Measurements from ENCODE around the gene NEK10. TPM values are rescaled to one million over a fixed set of nuclear protein-coding genes. Genes with fewer than 3 reads are reported as not detected.

Gene NEK10
- total RNA-seq, 1 experiment from 2014 or later = 0.66 TPM

GRCh38 chr3:27133060-27133459 is 236.1 kb downstream of the NEK10 start:
- Histone ChIP-seq H3K27ac (ENCODE audit: insufficient read length, low read depth, low read length) (no peak overlapping the region), H3K79me2 (ENCODE audit: insufficient read depth, low read length) (no peaks in the 10 kb centered on the region), H3K23ac (ENCODE audit: insufficient read length, low read depth, low read length) (no peak overlapping the region), H3K4ac (ENCODE audit: low read depth, low read length) (no peak overlapping the region), H2BK12ac (ENCODE audit: insufficient read length, low read depth, low read length) (no peak overlapping the region), H4K8ac (replicated peaks; ENCODE audit: insufficient read length, low read depth, low read length) (no peak overlapping the region), H2BK120ac (ENCODE audit: low read depth, low read length, poor library complexity, severe bottlenecking) (no peak overlapping the region), H4K20me1 (ENCODE audit: control insufficient read depth, insufficient read depth, insufficient read length) (no peaks in the 10 kb centered on the region), H3K56ac (ENCODE audit: insufficient read length, low read depth, low read length) (no peak overlapping the region), H3K4me2 (ENCODE audit: insufficient read depth, insufficient read length, low read length) (no peak overlapping the region), H3K4me1 (ENCODE audit: insufficient read depth, low read length) (no peaks in the 10 kb centered on the region), H3K79me1 (ENCODE audit: insufficient read depth, low read depth, low read length, poor library complexity, severe bottlenecking) (no peaks in the 10 kb centered on the region), H3K9ac (ENCODE audit: extremely low read depth, insufficient read length, low read length) (no peak overlapping the region), H2BK15ac (ENCODE audit: low read depth, low read length) (no peak overlapping the region), H4K5ac (ENCODE audit: insufficient read length, low read depth, low read length) (no peak overlapping the region), H3K9me3 (ENCODE audit: control insufficient read depth, low read depth, low read length) (no peaks in the 10 kb centered on the region), H2BK5ac (ENCODE audit: insufficient read length, low read length) (no peak overlapping the region), H4K91ac (ENCODE audit: insufficient read length, low read depth, low read length) (no peak overlapping the region), H3K18ac (ENCODE audit: insufficient read length, low read depth, low read length) (no peak overlapping the region), H3T11ph (ENCODE audit: low read length) (no peak overlapping the region), H2AK5ac (ENCODE audit: insufficient read length, low read length) (no peak overlapping the region), H2AFZ (ENCODE audit: low read length) (no peak overlapping the region), H2BK20ac (ENCODE audit: low read depth, low read length, poor library complexity, severe bottlenecking) (no peak overlapping the region), H3K14ac (ENCODE audit: insufficient read depth, low read length) (no peak overlapping the region), H3K27me3 (ENCODE audit: insufficient read depth, low read length) (no peaks in the 10 kb centered on the region), H3K23me2 (ENCODE audit: insufficient read length, low read depth, low read length, poor library complexity, severe bottlenecking) (no peaks in the 10 kb centered on the region)
- no peaks in the 10 kb centered on the region for H3K36me3 Mint-ChIP-seq (ENCODE audit: insufficient read depth in 1 of 3, low read depth in 3 of 3)
- DNase-seq = no peak
- no peaks in the 10 kb centered on the region for H3K27me3 Mint-ChIP-seq (ENCODE audit: low read depth)
- 0 out of 4 replicates have a peak, but pooled peaks cover 0 to 3% of the 10 kb centered on the region in 2 experiments for H3K4me1 Mint-ChIP-seq
- no peak for TF ChIP-seq CTCF (conservative IDR thresholded peaks at IDR 0.05)
- no peaks in the 10 kb centered on the region for H3K9me3 Mint-ChIP-seq
- WGBS (ENCODE audit: extremely low coverage, insufficient read length, low lambda C conversion rate) = no CpG with 5 or more reads among the region's 2 CpGs
- no peak overlapping the region for H3K27ac Mint-ChIP-seq
- H3K4me3 Mint-ChIP-seq = no peak overlapping the region

Measured in H9 (cell line).